Measurements from ENCODE around the gene GMFB.

- TF ChIP-seq MAX (IDR thresholded peaks at IDR 0.05; ENCODE audit: insufficient read depth, insufficient read length) = no peak
- TF ChIP-seq, protein P1, sequence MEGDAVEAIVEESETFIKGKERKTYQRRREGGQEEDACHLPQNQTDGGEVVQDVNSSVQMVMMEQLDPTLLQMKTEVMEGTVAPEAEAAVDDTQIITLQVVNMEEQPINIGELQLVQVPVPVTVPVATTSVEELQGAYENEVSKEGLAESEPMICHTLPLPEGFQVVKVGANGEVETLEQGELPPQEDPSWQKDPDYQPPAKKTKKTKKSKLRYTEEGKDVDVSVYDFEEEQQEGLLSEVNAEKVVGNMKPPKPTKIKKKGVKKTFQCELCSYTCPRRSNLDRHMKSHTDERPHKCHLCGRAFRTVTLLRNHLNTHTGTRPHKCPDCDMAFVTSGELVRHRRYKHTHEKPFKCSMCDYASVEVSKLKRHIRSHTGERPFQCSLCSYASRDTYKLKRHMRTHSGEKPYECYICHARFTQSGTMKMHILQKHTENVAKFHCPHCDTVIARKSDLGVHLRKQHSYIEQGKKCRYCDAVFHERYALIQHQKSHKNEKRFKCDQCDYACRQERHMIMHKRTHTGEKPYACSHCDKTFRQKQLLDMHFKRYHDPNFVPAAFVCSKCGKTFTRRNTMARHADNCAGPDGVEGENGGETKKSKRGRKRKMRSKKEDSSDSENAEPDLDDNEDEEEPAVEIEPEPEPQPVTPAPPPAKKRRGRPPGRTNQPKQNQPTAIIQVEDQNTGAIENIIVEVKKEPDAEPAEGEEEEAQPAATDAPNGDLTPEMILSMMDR (IDR thresholded peaks at IDR 0.05; ENCODE audit: extremely low read depth in 1 of 2, insufficient read depth in 1 of 2, low read depth in 1 of 2, low read length in 2 of 2) = no peak
Measured at GRCh38 chr14:54475911-54476310, 12.9 kb downstream of the GMFB start.
